IPS DF 6.9 (cell line): ENCODE data around the gene SSR4.

Experiments used
- DNase-seq: peaks from one replicate; pipeline ENCODE4 v3.0.0-alpha.2; 2013; ENCODE audit warnings: low read depth, low spot score
- H3K27ac ChIP-seq: one replicate; pipeline ENCODE4 v1.5.1; 2013; ENCODE audit warnings: low read length, control low read depth
- H3K27me3 ChIP-seq: 2 replicates; pipeline ENCODE4 v1.6.1; 2013; ENCODE audit warnings: mild to moderate bottlenecking, low read length; ENCODE audit not compliant: control insufficient read depth, insufficient read depth
- H3K36me3 ChIP-seq: 2 replicates; pipeline ENCODE4 v1.6.1; 2013; ENCODE audit warnings: low read length; ENCODE audit not compliant: control insufficient read depth, insufficient read depth
- H3K4me1 ChIP-seq: 2 replicates; pipeline ENCODE4 v1.6.1; 2013; ENCODE audit warnings: low read length; ENCODE audit not compliant: control insufficient read depth, insufficient read depth
- H3K4me3 ChIP-seq: 2 replicates; pipeline ENCODE4 v1.5.1; 2013; ENCODE audit warnings: mild to moderate bottlenecking, low read length
- H3K9me3 ChIP-seq: 2 replicates; pipeline ENCODE4 v1.6.1; 2013; ENCODE audit warnings: low read length, inconsistent platforms; ENCODE audit not compliant: control insufficient read depth, insufficient read depth
- WGBS: extraction: QIAGEN DNeasy Blood & Tissue Kit; methylation state at CpG from one replicate; pipeline ENCODE4 v1.1.7; 2013; ENCODE audit warnings: mixed read lengths, missing lambda C conversion rate; ENCODE audit not compliant: insufficient read length, insufficient coverage; 5-methylcytosine and 5-hydroxymethylcytosine counted together

The SSR4 gene

GRCh38 chrX:153769865-153770600, 24.4 kb upstream of the SSR4 start:
- no peak overlapping the region for H3K27ac ChIP-seq
- no peak overlapping the region for H3K4me3 ChIP-seq
- no peaks in the 10 kb centered on the region for H3K4me1 ChIP-seq
- WGBS, result no CpG with 5 or more reads among the region's 25 CpGs
- no peaks in the 10 kb centered on the region for H3K36me3 ChIP-seq
- no peaks in the 10 kb centered on the region for H3K27me3 ChIP-seq
- DNase-seq, result no peak
- no peaks in the 10 kb centered on the region for H3K9me3 ChIP-seq

- Histone ChIP-seq H3K27me3 (no peaks in the 10 kb centered on the region), H3K4me1 (no peaks in the 10 kb centered on the region), H3K27ac (no peak overlapping the region), H3K36me3 (no peaks in the 10 kb centered on the region), H3K4me3 (no peak overlapping the region), H3K9me3 (no peaks in the 10 kb centered on the region)
- DNase-seq, result no peak
- WGBS, result no CpG with 5 or more reads among the region's 18 CpGs
These were observed 23.7 kb upstream of the SSR4 start for GRCh38 chrX:153770601-153771414.

GRCh38 chrX:153771415-153772315, 22.8 kb upstream of the SSR4 start:
- Histone ChIP-seq H3K9me3 (no peaks in the 10 kb centered on the region), H3K4me3 (no peak overlapping the region), H3K27ac (no peak overlapping the region), H3K36me3 (no peaks in the 10 kb centered on the region), H3K27me3 (no peaks in the 10 kb centered on the region), H3K4me1 (no peaks in the 10 kb centered on the region)
- no peak for DNase-seq
- WGBS, result no CpG with 5 or more reads among the region's 37 CpGs

- Histone ChIP-seq H3K4me1 (no peaks in the 10 kb centered on the region), H3K27me3 (no peaks in the 10 kb centered on the region), H3K36me3 (no peaks in the 10 kb centered on the region), H3K9me3 (no peaks in the 10 kb centered on the region), H3K4me3 (no peak overlapping the region), H3K27ac (no peak overlapping the region)
- no CpG with 5 or more reads among the region's 21 CpGs for WGBS
- no peak for DNase-seq
These were observed 21.9 kb upstream of the SSR4 start for GRCh38 chrX:153772316-153773217.

GRCh38 chrX:153773218-153773611, 21.3 kb upstream of the SSR4 start:
- Histone ChIP-seq H3K36me3 (no peaks in the 10 kb centered on the region), H3K4me1 (no peaks in the 10 kb centered on the region), H3K4me3 (no peak overlapping the region), H3K27ac (no peak overlapping the region), H3K27me3 (no peaks in the 10 kb centered on the region), H3K9me3 (no peaks in the 10 kb centered on the region)
- no peak for DNase-seq
- no CpG with 5 or more reads among the region's 23 CpGs for WGBS

- no CpG with 5 or more reads among the region's 48 CpGs for WGBS
- no peaks in the 10 kb centered on the region for H3K9me3 ChIP-seq
These were observed 20.5 kb upstream of the SSR4 start for GRCh38 chrX:153773741-153774575.

GRCh38 chrX:153774576-153775292, 19.7 kb upstream of the SSR4 start:
- Histone ChIP-seq H3K9me3 (no peaks in the 10 kb centered on the region), H3K36me3 (no peaks in the 10 kb centered on the region), H3K27ac (no peak overlapping the region), H3K4me1 (no peaks in the 10 kb centered on the region), H3K27me3 (no peaks in the 10 kb centered on the region), H3K4me3 (no peak overlapping the region)
- WGBS, result no CpG with 5 or more reads among the region's 37 CpGs
- DNase-seq, result no peak

More at GRCh38 chrX:153773741-153774575, 20.5 kb upstream of the SSR4 start:
- Histone ChIP-seq H3K36me3 (no peaks in the 10 kb centered on the region), H3K27me3 (no peaks in the 10 kb centered on the region), H3K4me3 (no peak overlapping the region), H3K4me1 (no peaks in the 10 kb centered on the region), H3K27ac (no peak overlapping the region)
- DNase-seq, result no peak

GRCh38 chrX:153775293-153776119, 19.0 kb upstream of the SSR4 start:
- no CpG with 5 or more reads among the region's 42 CpGs for WGBS
- Histone ChIP-seq H3K9me3 (no peaks in the 10 kb centered on the region), H3K27me3 (no peaks in the 10 kb centered on the region), H3K4me1 (no peaks in the 10 kb centered on the region), H3K27ac (no peak overlapping the region), H3K36me3 (no peaks in the 10 kb centered on the region), H3K4me3 (no peak overlapping the region)
- DNase-seq, result no peak
